Stimulated activated memory B cell treated with anti-CD40 and anti-IgM and Interleukin-4, amounts not matched to agents 10 μg/mL and 1 μg/mL and 100 μg/mL, for 72 hours (primary cell): ENCODE measurements around the gene RPS25.
"Not testable (repeated sequence)": the region's sequence is repeated elsewhere in the genome, so short reads cannot be mapped to it uniquely, and the experiment has no call there.

ENCODE experiments used
- ATAC-seq: fragments of 150-1000 bp; cut with Tn5 transposase; 2 replicates; pipeline ENCODE4 v1.10.0; 2021
- H3K27ac Mint-ChIP-seq: one replicate; pipeline ENCODE4 v1.8.0; 2022; ENCODE audit warnings: mild to moderate bottlenecking, mixed read lengths
- H3K27me3 Mint-ChIP-seq: one replicate; pipeline ENCODE4 v1.8.0; 2022; ENCODE audit warnings: mixed read lengths
- H3K36me3 Mint-ChIP-seq: one replicate; pipeline ENCODE4 v1.8.0; 2022; ENCODE audit warnings: mixed read lengths
- H3K4me1 Mint-ChIP-seq: one replicate; pipeline ENCODE4 v1.8.0; 2022; ENCODE audit warnings: mixed read lengths
- H3K4me3 Mint-ChIP-seq: one replicate; pipeline ENCODE4 v1.8.0; 2022; ENCODE audit warnings: mild to moderate bottlenecking, moderate library complexity, mixed read lengths
- H3K9me3 Mint-ChIP-seq: one replicate; pipeline ENCODE4 v1.8.0; 2022; ENCODE audit warnings: mixed read lengths

The RPS25 gene

DNA sequence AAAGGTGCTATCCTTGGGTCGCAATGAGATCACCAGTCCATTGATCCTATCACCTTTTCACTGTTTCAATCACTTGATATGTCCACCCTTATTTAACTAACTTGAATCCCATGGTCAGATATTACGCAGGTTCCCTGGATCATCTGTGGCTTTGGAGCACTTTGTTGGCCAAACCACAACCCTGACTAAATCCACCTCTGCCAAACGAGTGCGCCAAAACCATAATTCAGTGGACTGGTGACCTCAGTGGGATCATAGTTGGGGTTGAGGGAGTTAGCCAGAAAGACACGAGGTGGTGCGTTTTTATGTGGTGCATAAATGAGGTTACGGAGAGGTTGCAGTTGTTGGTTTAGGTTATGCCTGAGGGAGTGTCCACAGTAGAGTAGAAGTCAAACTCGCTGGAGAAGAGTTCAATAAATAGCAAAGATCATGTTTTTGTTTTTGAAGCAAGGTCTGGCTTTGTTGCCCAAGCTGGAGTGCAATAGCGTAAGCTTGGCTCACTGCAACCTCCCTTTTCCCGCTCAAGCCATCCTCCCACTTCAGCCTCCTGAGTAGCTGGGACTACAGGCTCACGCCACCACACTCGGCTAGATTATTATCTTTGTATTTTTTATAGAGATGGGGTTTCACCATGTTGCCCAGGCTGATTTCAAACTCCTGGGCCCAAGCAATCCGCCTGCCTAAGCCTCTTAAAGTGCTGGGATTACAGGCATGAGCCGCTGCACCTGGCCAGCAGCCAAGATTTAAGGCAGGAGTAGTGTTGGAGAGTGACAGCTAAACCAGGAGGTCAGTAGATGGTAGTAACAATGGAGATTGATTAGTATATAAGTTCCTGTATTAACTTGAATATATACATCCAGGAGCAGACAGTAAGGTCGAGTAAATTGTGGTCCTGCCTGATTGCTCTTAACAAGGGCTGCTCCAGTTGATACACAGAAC is 42.1 kb downstream of the RPS25 start:
- peaks cover 6% of the 10 kb centered on the region for H3K4me1 Mint-ChIP-seq
- no peaks in the 10 kb centered on the region for H3K36me3 Mint-ChIP-seq
- no peak overlapping the region for H3K4me3 Mint-ChIP-seq
- no peaks in the 10 kb centered on the region for H3K9me3 Mint-ChIP-seq
- H3K27me3 Mint-ChIP-seq = peaks cover 69% of the 10 kb centered on the region
- no peak for ATAC-seq
- H3K27ac Mint-ChIP-seq = no peak overlapping the region

DNA sequence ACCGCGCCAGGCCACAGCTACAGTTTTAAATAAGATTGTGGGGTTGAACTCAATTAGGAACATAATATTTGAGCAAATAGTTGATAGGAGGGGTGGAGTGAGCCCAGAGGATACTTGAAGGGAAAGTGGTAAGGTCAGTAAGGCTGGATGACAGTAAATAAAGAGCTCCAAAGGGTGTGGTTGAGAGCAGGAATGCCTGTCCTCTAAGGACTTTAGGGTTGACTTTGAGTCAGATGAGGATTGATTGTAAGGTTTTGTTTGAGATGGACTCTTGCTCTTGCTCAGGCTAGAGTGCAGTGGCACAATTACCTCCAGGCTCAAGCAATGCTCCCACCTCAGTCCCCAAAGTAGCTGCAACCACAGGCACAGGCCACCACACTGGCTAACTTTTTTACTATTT is 44.2 kb downstream of the RPS25 start:
- H3K27me3 Mint-ChIP-seq = peaks cover 66% of the 10 kb centered on the region
- no peaks in the 10 kb centered on the region for H3K4me1 Mint-ChIP-seq
- H3K9me3 Mint-ChIP-seq = peaks cover 3% of the 10 kb centered on the region
- no peaks in the 10 kb centered on the region for H3K36me3 Mint-ChIP-seq
- H3K4me3 Mint-ChIP-seq = no peak overlapping the region
- H3K27ac Mint-ChIP-seq = no peak overlapping the region
- ATAC-seq = no peak

DNA sequence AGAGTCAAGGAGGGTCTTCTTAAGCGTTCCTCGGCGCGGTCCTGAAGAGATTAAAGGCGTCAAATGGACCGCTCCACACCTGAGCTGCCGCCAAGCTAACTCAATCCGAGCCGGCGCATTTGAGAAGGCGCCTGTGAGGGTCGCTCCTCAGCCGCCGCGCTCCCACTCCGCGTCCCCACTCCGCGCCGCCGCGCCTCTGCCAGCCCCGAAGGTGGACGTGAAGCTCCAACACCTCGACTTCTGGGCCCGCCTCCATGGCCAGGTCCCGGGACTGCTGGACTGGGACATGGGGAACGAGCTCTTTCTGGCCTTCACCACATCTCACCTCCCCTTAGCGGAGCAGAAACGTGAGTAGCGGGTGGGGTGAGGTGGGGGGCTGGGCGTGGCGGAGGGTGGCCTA is 46.5 kb downstream of the RPS25 start, which contains the start of gene FOXR1:
Gene FOXR1 (plus strand): TSS at position 116 of the 400 bp plus-strand sequence. CDS start 171 bp downstream, at position 287.
- H3K36me3 Mint-ChIP-seq = no peaks in the 10 kb centered on the region
- no peak within 1 kb of the TSS for H3K27ac Mint-ChIP-seq
- peaks cover 56% of the 10 kb centered on the region for H3K27me3 Mint-ChIP-seq
- no peak within 1 kb of the TSS for H3K4me3 Mint-ChIP-seq
- ATAC-seq = no peak
- H3K9me3 Mint-ChIP-seq = peaks cover 3% of the 10 kb centered on the region
- no peaks in the 10 kb centered on the region for H3K4me1 Mint-ChIP-seq

DNA sequence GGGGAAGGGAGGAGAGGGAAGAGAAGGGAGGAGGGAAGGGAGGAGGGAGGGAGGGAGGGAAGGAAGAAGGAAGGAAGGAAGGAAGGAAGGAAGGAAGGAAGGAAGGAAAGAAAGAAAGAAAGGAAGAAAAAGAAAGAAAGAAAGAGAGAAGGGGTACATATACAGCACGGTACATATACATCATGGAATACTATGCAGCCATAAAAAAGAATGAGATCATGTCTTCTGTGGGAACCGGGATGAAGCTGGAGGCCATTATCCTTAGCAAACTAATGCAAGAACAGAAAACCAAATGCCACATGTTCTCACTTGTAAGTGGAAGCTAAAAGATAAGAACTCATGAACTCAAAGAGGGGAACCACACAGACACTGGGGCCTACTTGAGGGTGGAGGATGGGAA is 48.6 kb downstream of the RPS25 start:
- H3K9me3 Mint-ChIP-seq, H3K27ac Mint-ChIP-seq, H3K4me1 Mint-ChIP-seq, H3K36me3 Mint-ChIP-seq, H3K4me3 Mint-ChIP-seq, ATAC-seq: not testable (repeated sequence)
- peaks cover 36% of the 10 kb centered on the region for H3K27me3 Mint-ChIP-seq
